B cell (primary cell): ENCODE results near the gene MRGPRX2. TPM values are rescaled to one million over a fixed set of nuclear protein-coding genes. Genes with fewer than 3 reads are reported as not detected.

Experiments used
- ATAC-seq: fragments of 200-7000 bp; cut with Tn5 transposase; one replicate; pipeline ENCODE4 v1.10.0; 2021; ENCODE audit warnings: low read depth, mild to moderate bottlenecking, moderate number of reproducible peaks, moderate library complexity
- CTCF ChIA-PET: fragments of 350-600 bp; sonication (Branson Sonifier 250); formaldehyde crosslinking; loops from one replicate; lab custom pipeline; 2021; ENCODE audit warnings: antibody characterized with exemption, inconsistent platforms; lab: Charles Lee
- POLR2A ChIA-PET: fragments of 350-600 bp; sonication (Branson Sonifier 250); formaldehyde crosslinking; loops from one replicate; lab custom pipeline; 2021; ENCODE audit warnings: antibody characterized with exemption; lab: Charles Lee
- DNase-seq: peaks from one replicate; pipeline ENCODE4 v3.0.0; 2013
- H2AFZ ChIP-seq: 2 replicates; pipeline ENCODE4 v1.6.1; 2012; ENCODE audit warnings: mild to moderate bottlenecking, low read depth, low read length; ENCODE audit not compliant: insufficient read depth, poor library complexity, severe bottlenecking
- H3K27ac ChIP-seq, 2 donors: 1 replicate in 1 of 2; 2 replicates in 1 of 2; pipeline ENCODE4 v1.5.1; 2012 to 2013; ENCODE audit warnings: low read length in 2 of 2, mild to moderate bottlenecking in 2 of 2, moderate library complexity in 1 of 2
- H3K27me3 ChIP-seq, 4 experiments: fragments of 200-600 bp in 1 of 4; sonication (generic) in 1 of 4; replicated peaks in 1 of 4; 1 replicate in 2 of 4; 2 replicates in 2 of 4; pipeline versions ENCODE4 v1.6.1 to v1.7.0; 2013 to 2016; ENCODE audit warnings: low read length in 3 of 4, mild to moderate bottlenecking in 2 of 4, mixed read lengths in 1 of 4, moderate library complexity in 1 of 4; ENCODE audit not compliant: insufficient read depth in 4 of 4, control insufficient read depth in 3 of 4; ENCODE audit errors: control extremely low read depth in 1 of 4
- H3K36me3 ChIP-seq, 2 experiments: replicated peaks in 1 of 2; 1 replicate in 1 of 2; 2 replicates in 1 of 2; pipeline versions ENCODE4 v1.6.1 to v1.7.1; 2013; ENCODE audit warnings: low read length in 1 of 2; ENCODE audit not compliant: insufficient read depth in 2 of 2, control insufficient read depth in 1 of 2; ENCODE audit errors: control extremely low read depth in 1 of 2, extremely low read depth in 1 of 2
- H3K4me1 ChIP-seq, 2 donors: fragments of 200-600 bp in 1 of 2; sonication (generic) in 1 of 2; 1 replicate in 1 of 2; 2 replicates in 1 of 2; pipeline versions ENCODE4 v1.5.1 to v1.6.1; 2013 to 2017; ENCODE audit warnings: low read length in 2 of 2; ENCODE audit not compliant: control insufficient read depth in 2 of 2, insufficient read depth in 2 of 2
- H3K4me2 ChIP-seq: replicated peaks from 2 replicates; pipeline ENCODE3; 2012; ENCODE audit warnings: mild to moderate bottlenecking, low read depth, low read length; ENCODE audit not compliant: poor library complexity, severe bottlenecking
- H3K4me3 ChIP-seq, 5 experiments: fragments of 200-600 bp in 1 of 5; sonication (generic) in 1 of 5; 1 replicate in 3 of 5; 2 replicates in 2 of 5; pipeline versions ENCODE4 v1.5.1 to v1.7.0; 2011 to 2016; ENCODE audit warnings: low read length in 4 of 5, mild to moderate bottlenecking in 4 of 5, low read depth in 2 of 5, control low read depth in 1 of 5, moderate library complexity in 1 of 5; ENCODE audit not compliant: insufficient read depth in 1 of 5; ENCODE audit errors: control extremely low read depth in 1 of 5, extremely low read depth in 1 of 5
- H3K79me2 ChIP-seq: fragments of 200-600 bp; sonication (generic); one replicate; pipeline ENCODE4 v1.6.0; 2016; ENCODE audit warnings: low read length; ENCODE audit not compliant: control insufficient read depth, insufficient read depth
- H3K9ac ChIP-seq: fragments of 200-600 bp; sonication (generic); 2 replicates; pipeline ENCODE4 v1.6.1; 2017; ENCODE audit warnings: mild to moderate bottlenecking, low read length, moderate library complexity
- H3K9me3 ChIP-seq, 3 donors: one replicate each; pipeline versions ENCODE4 v1.6.1 to v1.7.1; 2013; ENCODE audit warnings: low read length in 2 of 3; ENCODE audit not compliant: control insufficient read depth in 2 of 3, insufficient read depth in 1 of 3; ENCODE audit errors: control extremely low read depth in 1 of 3
- H4K20me1 ChIP-seq: 2 replicates; pipeline ENCODE4 v1.6.0; 2012; ENCODE audit warnings: mild to moderate bottlenecking, low read length; ENCODE audit not compliant: insufficient read depth, control insufficient read depth, poor library complexity, severe bottlenecking
- H3K27ac Mint-ChIP-seq: one replicate; pipeline ENCODE4 v1.8.0; 2021; ENCODE audit warnings: mixed read lengths
- H3K27me3 Mint-ChIP-seq: one replicate; pipeline ENCODE4 v1.8.0; 2021; ENCODE audit warnings: mixed read lengths
- H3K4me1 Mint-ChIP-seq: one replicate; pipeline ENCODE4 v1.8.0; 2021; ENCODE audit warnings: mixed read lengths
- H3K4me3 Mint-ChIP-seq: one replicate; pipeline ENCODE4 v1.8.0; 2021; ENCODE audit warnings: mixed read lengths
- H3K9me3 Mint-ChIP-seq: one replicate; pipeline ENCODE4 v1.8.0; 2022; ENCODE audit warnings: mixed read lengths; ENCODE audit not compliant: insufficient read depth
- CTCF ChIP-seq: fragments of 200-600 bp; IDR thresholded peaks from one replicate; pipeline ENCODE4 v1.8.0; 2022; ENCODE audit warnings: antibody characterized with exemption, mild to moderate bottlenecking
- EZH2 ChIP-seq: IDR thresholded peaks from 2 replicates; pipeline ENCODE4 v1.6.1; 2012; ENCODE audit warnings: borderline replicate concordance, low read depth, mild to moderate bottlenecking, moderate library complexity, low read length; ENCODE audit not compliant: insufficient read depth, poor library complexity, severe bottlenecking
- WGBS: methylation state at CpG from one replicate; pipeline ENCODE4 v1.1.5; 2013; ENCODE audit warnings: missing lambda C conversion rate; ENCODE audit not compliant: insufficient coverage; 5-methylcytosine and 5-hydroxymethylcytosine counted together
- intact Hi-C: fragments of 100-400 bp; cut with micrococcal nuclease; formaldehyde crosslinking; loops from one replicate; pipeline ENCODE4 v1.10.0; 2022
- polyA plus RNA-seq: library from polyadenylated mRNA; depleted of rRNA; stranded (reverse); fragments of >200 nt; gene quantifications from 2 replicates; pipeline ENCODE4 v1.2.3, GENCODE V29; 2012
- total RNA-seq, 2 donors: library from RNA; stranded (reverse); fragments of 120-200 nt in 1 of 2; gene quantifications; 1 replicate in 1 of 2; 2 replicates in 1 of 2; pipeline versions ENCODE4 v1.2.3 to v1.2.4, GENCODE V29; 2013 to 2022

The MRGPRX2 gene
- total and polyA plus RNA-seq, 2 donors (not counting 1 experiment from before 2014, with no cell fraction given), result not detected

- Histone ChIP-seq H3K4me2 (no peak overlapping the region), H3K4me3 (no peak overlapping the region), H3K9me3 (no peaks in the 10 kb centered on the region), H4K20me1 (no peaks in the 10 kb centered on the region), H3K27ac (no peak overlapping the region), H3K36me3 (no peaks in the 10 kb centered on the region), H3K79me2 (no peaks in the 10 kb centered on the region), H3K9ac (no peak overlapping the region), H3K4me1 (no peaks in the 10 kb centered on the region), H3K27me3 (peaks cover 0 to 14% (median 5%) of the 10 kb centered on the region in 4 experiments), H2AFZ (no peak overlapping the region)
- WGBS, result no CpG with 5 or more reads among the region's 2 CpGs
- DNase-seq, result no peak
- POLR2A ChIA-PET, result no interaction called here
- Mint-ChIP-seq H3K9me3 (no peaks in the 10 kb centered on the region), H3K4me3 (no peak overlapping the region), H3K27me3 (peaks cover 32% of the 10 kb centered on the region), H3K27ac (no peak overlapping the region), H3K4me1 (no peaks in the 10 kb centered on the region)
- intact Hi-C loops, result no loop called here
- TF ChIP-seq EZH2 (no peak), CTCF (no peak)
- CTCF ChIA-PET, result interaction anchor here (1.2 kb wide), 1 partner anchor 20 kb away, joined by 3 read pairs; no protein-coding TSS in a partner anchor
- no peak for ATAC-seq
These were observed 32.3 kb upstream of the MRGPRX2 start for GRCh38 chr11:19092850-19093249.

GRCh38 chr11:19092342-19092741 is 31.8 kb upstream of the MRGPRX2 start:
- Histone ChIP-seq H3K79me2 (no peaks in the 10 kb centered on the region), H3K9me3 (no peaks in the 10 kb centered on the region), H3K27me3 (peaks cover 0 to 9% (median 5%) of the 10 kb centered on the region in 4 experiments), H3K9ac (no peak overlapping the region), H3K4me2 (no peak overlapping the region), H3K4me1 (no peaks in the 10 kb centered on the region), H2AFZ (no peak overlapping the region), H3K4me3 (no peak overlapping the region), H4K20me1 (no peaks in the 10 kb centered on the region), H3K36me3 (no peaks in the 10 kb centered on the region), H3K27ac (no peak overlapping the region)
- Mint-ChIP-seq H3K27me3 (peaks cover 27% of the 10 kb centered on the region), H3K27ac (no peak overlapping the region), H3K4me1 (no peaks in the 10 kb centered on the region), H3K9me3 (no peaks in the 10 kb centered on the region), H3K4me3 (no peak overlapping the region)
- intact Hi-C loops, result no loop called here
- no peak for DNase-seq
- 100% methylated on average over 2 of the region's 3 CpGs for WGBS
- TF ChIP-seq CTCF (no peak), EZH2 (no peak)
- CTCF ChIA-PET, result no interaction called here
- POLR2A ChIA-PET, result no interaction called here
- no peak for ATAC-seq
